Right hindlimb (tissue), 1 donor: ENCODE measurements around the gene PRICKLE3.

Experiments
- DNase-seq: peaks from one replicate; pipeline ENCODE4 v3.0.0-alpha.2; 2018

Gene PRICKLE3

GRCh38 chrX:49186125-49187027, at the start of gene PRICKLE3:
PRICKLE3 (minus strand) TSS chrX:49186373; CDS start chrX:49186297, 76 bp downstream.
- DNase-seq: peak; percentile 80

- DNase-seq: no peak
These were observed 47.8 kb upstream of the PRICKLE3 start for GRCh38 chrX:49233887-49234555.

DNA sequence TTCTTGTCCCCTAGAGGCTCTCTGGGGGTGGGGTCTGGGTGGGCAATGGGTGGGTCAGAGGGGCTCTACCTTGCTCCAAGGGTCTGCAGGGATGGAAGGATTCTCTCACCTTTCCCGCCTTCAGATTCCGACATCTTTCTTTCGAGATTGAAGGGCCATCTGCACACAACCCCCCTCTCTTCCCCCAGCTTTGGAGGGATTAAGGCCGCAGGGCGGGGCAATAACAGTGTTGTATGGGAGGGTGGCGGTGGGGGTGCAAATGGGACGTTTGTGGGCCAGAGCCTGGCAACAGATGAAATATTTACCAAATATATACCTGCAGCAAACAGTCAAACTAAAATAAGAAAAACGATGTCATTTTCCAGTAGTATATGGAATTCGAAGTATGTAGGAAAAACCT, 47.0 kb upstream of the PRICKLE3 start, which contains the start of gene CACNA1F:
TSS of gene CACNA1F (minus strand) at position 165 of the 400 bp plus-strand sequence. CDS start at position 134, 31 bp downstream.
- no peak for DNase-seq

- DNase-seq: no peak
These were observed 46.4 kb upstream of the PRICKLE3 start for GRCh38 chrX:49232525-49232924.

GRCh38 chrX:49231333-49232000, 45.3 kb upstream of the PRICKLE3 start:
- DNase-seq: no peak

- no peak for DNase-seq
These were observed 44.5 kb upstream of the PRICKLE3 start for GRCh38 chrX:49230500-49231232.

- DNase-seq: no peak
These were observed 42.0 kb upstream of the PRICKLE3 start for GRCh38 chrX:49228185-49228584.

DNA sequence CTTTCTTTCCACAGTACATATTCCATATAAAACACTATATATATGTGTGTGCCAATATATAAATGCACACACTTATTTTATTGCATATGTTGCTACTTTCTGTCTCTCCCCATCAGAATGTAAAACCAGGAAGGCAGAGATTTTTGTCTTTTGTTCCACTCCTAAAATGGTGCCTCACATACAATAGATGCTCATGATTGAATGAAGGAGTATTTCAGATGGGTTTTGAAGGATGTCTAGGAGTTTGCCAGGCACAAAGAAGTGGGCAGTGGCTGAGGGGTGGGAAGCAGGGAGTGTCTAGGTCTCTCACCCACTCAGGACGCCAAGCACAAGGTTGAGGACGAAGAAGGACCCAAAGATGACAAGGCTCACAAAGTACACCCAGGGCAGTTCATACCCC, 41.6 kb upstream of the PRICKLE3 start:
- no peak for DNase-seq

GRCh38 chrX:49226946-49227345, 40.8 kb upstream of the PRICKLE3 start:
- no peak for DNase-seq

DNA sequence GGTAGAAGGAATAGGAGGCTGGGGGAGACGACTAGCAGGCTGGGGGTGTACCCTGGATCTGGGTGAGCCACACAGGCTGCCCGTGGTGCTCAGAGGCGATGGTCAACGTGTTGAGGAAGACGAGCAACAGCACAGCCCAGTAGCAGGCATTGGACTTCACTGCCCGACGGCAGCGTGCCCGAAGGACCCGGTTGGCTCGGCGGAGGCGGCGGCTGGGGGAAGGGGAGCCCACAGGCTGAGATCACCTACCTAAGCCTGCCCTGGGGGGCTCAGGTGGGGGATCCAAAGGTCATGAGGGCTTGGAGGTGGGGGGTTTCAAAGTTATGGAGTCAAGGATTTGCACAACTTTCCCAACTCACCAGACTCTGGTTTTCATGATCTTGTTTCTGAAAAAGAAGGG, 39.7 kb upstream of the PRICKLE3 start:
- no peak for DNase-seq

DNA sequence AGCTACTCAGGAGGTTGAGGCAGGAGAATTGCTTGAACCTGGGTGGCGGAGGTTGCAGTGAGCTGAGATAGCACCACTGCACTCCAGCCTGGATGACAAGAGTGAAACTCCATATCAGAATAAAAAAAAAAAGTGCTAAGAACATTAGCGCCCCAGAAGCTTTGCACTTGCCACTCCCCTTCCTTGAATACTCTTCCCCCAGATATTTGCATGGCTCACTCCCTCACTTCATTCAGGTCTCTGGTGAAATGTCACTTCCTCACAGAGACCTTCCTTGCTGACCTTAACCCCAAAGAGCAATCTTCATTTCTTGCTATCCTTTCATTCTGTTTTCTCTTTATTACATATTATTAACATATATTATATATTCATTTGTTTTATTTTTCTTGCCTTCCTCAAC, 35.7 kb upstream of the PRICKLE3 start:
- DNase-seq: no peak

DNA sequence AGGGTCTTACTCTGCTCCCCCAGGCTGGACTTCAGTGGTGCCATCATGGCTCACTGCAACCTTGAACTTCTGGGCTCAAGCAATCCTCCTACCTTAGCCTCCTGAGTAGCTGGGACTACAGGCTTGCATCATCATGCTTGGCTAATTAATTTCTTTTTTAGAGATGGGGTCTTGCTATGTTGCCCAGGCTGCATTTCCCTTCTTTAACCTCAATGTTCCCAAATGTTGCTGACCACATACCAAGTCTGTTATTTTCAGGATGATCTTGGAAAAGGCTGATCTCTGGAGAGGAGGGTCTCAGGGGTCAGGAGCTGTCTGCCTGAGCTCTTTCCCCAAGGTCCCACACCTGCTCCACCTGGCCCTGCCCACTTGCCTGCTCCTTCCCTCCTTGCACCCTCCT, 33.9 kb upstream of the PRICKLE3 start:
- no peak for DNase-seq

DNA sequence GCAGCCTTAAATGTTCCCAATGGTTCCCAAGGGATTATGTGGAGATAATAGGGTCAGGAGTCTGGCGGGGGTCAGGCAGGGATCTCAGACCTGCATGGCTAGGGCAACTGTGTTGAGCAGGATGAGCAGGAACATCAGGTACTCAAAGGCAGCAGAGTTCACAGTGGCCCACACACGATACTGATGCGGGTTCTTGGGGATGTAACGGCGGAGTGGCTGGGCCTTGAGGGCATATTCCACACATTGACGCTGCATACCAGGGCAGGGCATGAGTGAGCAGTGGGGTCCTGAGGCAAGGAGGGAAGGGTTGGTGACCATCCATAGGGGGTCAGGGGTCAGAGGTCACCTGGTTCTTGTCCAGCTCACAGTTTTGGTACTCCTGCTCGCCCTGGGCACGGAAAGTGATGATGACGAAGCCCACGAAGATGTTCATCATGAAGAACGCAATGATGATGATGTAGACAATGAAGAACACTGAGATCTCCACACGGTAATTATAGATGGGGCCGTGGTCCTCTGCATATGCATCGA, 28.9 kb upstream of the PRICKLE3 start:
- no peak for DNase-seq

DNA sequence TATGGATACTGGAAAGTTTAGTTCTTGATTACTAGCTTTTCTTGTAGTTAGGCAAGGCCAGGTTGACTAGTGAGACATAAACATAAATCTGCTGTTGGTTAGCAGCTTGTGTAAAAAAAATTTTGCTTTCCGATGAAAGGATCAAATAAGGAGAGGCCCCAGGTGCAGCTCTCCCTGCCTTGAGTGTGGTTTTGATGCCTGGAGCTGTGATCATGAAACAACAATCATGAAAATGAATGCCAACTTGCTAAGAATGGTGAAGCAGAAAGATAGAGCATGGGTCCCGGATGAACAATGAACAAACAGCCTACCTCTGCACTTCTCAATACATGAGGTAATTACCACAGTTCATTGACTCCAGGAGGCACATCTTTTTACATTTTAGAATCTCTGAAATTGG, 28.2 kb upstream of the PRICKLE3 start:
- no peak for DNase-seq

DNA sequence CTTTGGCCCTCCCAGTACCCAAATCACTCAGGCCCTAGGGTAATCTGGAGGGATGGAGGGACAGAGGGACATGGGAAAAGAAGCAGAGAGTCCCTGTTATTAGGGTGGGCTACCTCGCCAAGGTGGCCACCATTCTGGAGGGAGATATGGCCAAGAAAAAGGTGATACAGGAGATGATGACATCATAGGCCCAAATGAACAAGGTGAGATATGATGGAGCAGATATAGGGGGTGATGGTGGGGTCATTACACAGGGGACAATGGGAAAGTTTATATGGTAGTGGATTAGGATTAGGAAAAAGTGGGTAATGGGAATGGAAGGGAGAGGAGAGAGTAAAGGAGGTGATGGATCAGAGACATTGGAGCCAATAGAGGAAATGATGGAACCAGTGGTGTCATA, 26.7 kb upstream of the PRICKLE3 start:
- DNase-seq: no peak

DNA sequence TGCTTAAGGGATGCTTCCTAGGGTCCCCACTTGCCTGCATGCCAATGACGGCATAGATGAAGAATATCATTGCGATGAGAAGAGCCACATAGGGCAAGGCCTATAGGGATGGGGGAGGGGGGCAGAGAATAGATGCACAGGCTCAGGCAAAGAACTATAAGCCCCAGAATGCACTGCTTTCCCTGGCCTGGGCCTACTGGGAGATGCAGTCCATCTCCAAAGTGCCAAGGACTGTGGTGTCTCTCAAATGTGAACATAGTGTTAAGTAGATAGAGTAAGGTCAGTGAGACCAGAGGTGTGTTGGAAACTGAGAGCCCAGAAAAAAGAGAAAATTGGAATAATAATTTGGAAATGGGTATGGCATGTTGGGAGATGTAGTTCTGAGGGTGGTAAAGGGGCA, 26.0 kb upstream of the PRICKLE3 start:
- no peak for DNase-seq

DNA sequence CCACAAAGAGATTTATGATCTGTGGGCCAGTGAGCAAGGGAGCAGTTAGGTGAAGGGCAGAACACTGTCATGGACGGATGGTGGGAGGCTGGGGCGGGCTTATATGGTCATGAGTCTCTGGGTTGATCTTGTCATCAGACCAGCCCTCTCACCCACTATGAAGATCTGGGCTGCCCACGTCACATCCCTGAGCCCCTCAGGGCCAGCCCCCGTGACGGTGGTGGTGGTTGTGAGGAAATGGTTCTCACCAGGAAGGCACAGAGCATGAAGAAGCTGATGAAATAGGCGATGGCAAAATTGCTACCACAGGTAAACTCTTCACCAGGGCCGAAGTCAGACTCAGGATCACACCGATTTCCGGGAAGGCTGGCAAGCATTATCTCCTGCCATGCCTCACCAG, 24.9 kb upstream of the PRICKLE3 start:
- no peak for DNase-seq

DNA sequence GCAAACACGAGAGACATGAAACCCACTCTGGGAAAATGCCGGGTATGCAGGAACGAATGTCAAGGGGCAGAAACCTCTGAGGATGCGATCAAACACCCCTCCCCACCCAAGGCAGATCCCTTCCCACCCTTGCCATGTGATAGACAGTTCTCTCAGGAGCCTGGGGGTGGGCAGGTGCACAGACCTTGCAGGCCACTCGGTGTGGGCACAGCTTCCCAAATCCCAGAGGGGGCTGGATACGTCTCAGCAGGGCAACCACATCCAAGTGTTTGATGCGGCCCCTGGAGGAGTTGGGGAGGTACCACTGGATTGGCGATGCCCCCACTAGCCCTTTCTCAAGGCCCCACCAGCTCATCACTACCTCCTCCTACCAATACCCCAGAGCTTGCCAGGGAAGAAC, 24.2 kb upstream of the PRICKLE3 start:
- no peak for DNase-seq

DNA sequence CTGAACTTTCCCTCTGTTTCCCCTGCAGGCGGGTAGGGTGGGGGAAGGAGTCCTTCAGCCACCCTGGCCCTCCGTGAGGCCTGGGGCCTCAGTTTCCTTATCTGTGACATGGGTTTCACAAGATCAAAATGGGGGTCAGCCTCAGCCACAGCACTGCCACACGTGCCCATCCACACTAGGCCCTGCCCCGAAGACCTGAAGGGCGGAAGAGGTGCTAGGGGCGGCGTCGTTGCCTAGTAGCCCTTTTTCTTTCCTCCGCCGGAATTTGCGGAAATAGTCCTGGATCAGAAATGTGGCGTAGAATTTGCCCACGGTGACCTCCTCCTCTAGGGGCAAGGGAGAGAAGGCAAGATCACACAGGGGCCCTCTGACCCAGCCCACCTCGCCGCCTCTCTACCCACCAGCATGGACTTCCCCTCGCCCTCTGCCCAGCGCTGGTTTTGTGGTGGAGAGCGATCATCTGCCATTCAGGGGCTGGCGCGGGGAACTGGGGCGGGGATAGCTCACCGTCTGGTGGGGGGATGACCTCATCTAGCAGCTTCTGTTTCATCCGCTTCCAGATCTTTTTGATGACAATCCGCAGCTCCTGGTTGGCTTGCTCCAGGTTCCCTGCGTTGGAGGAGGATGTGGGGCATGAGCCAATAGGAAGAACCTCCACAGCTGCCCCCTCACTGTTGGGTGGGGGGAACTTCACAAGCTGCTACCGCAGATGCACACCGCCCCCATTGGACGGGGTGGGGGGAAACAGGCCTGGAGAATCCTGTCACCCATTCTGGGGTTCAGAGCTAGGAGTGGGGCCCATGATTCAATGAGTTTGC, 23.5 kb upstream of the PRICKLE3 start:
- DNase-seq: no peak

DNA sequence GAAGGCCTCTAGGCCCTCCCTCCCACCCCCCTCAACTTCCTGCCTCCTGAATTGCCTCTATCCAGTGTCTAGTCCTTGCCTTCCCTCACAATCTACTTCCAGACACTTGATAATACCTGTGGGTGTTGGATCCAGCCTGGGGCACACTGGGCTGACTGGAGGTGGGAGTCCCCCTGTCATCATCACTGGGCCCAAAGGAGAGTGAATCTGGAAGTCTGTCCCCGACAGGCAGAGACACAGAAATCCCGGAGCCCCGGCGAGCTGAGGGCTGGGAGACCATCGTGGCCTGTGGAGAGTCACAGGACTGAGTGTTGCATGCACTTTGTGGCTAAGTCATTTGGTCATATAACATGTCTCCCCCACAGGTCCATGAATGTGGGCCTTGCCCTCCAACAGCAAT, 22.2 kb upstream of the PRICKLE3 start:
- no peak for DNase-seq

GRCh38 chrX:49206543-49206942, 20.4 kb upstream of the PRICKLE3 start:
- DNase-seq: no peak

- no peak for DNase-seq
These were observed 19.3 kb upstream of the PRICKLE3 start for GRCh38 chrX:49205443-49205842.
